B cell (primary cell): Measurements from ENCODE around the gene TRIO. TPM values are rescaled to one million over a fixed set of nuclear protein-coding genes. Genes with fewer than 3 reads are reported as not detected.

Source experiments
- ATAC-seq: fragments of 200-7000 bp; cut with Tn5 transposase; one replicate; pipeline ENCODE4 v1.10.0; 2021; ENCODE audit warnings: low read depth, mild to moderate bottlenecking, moderate number of reproducible peaks, moderate library complexity
- CTCF ChIA-PET: fragments of 350-600 bp; sonication (Branson Sonifier 250); formaldehyde crosslinking; loops from one replicate; lab custom pipeline; 2021; ENCODE audit warnings: antibody characterized with exemption, inconsistent platforms; lab: Charles Lee
- POLR2A ChIA-PET: fragments of 350-600 bp; sonication (Branson Sonifier 250); formaldehyde crosslinking; loops from one replicate; lab custom pipeline; 2021; ENCODE audit warnings: antibody characterized with exemption; lab: Charles Lee
- DNase-seq: peaks from one replicate; pipeline ENCODE4 v3.0.0; 2013
- H2AFZ ChIP-seq: 2 replicates; pipeline ENCODE4 v1.6.1; 2012; ENCODE audit warnings: mild to moderate bottlenecking, low read depth, low read length; ENCODE audit not compliant: insufficient read depth, poor library complexity, severe bottlenecking
- H3K27ac ChIP-seq, 2 donors: 1 replicate in 1 of 2; 2 replicates in 1 of 2; pipeline ENCODE4 v1.5.1; 2012 to 2013; ENCODE audit warnings: low read length in 2 of 2, mild to moderate bottlenecking in 2 of 2, moderate library complexity in 1 of 2
- H3K27me3 ChIP-seq, 4 experiments: fragments of 200-600 bp in 1 of 4; sonication (generic) in 1 of 4; replicated peaks in 1 of 4; 1 replicate in 2 of 4; 2 replicates in 2 of 4; pipeline versions ENCODE4 v1.6.1 to v1.7.0; 2013 to 2016; ENCODE audit warnings: low read length in 3 of 4, mild to moderate bottlenecking in 2 of 4, mixed read lengths in 1 of 4, moderate library complexity in 1 of 4; ENCODE audit not compliant: insufficient read depth in 4 of 4, control insufficient read depth in 3 of 4; ENCODE audit errors: control extremely low read depth in 1 of 4
- H3K36me3 ChIP-seq, 2 experiments: replicated peaks in 1 of 2; 1 replicate in 1 of 2; 2 replicates in 1 of 2; pipeline versions ENCODE4 v1.6.1 to v1.7.1; 2013; ENCODE audit warnings: low read length in 1 of 2; ENCODE audit not compliant: insufficient read depth in 2 of 2, control insufficient read depth in 1 of 2; ENCODE audit errors: control extremely low read depth in 1 of 2, extremely low read depth in 1 of 2
- H3K4me1 ChIP-seq, 2 donors: fragments of 200-600 bp in 1 of 2; sonication (generic) in 1 of 2; 1 replicate in 1 of 2; 2 replicates in 1 of 2; pipeline versions ENCODE4 v1.5.1 to v1.6.1; 2013 to 2017; ENCODE audit warnings: low read length in 2 of 2; ENCODE audit not compliant: control insufficient read depth in 2 of 2, insufficient read depth in 2 of 2
- H3K4me2 ChIP-seq: replicated peaks from 2 replicates; pipeline ENCODE3; 2012; ENCODE audit warnings: mild to moderate bottlenecking, low read depth, low read length; ENCODE audit not compliant: poor library complexity, severe bottlenecking
- H3K4me3 ChIP-seq, 5 experiments: fragments of 200-600 bp in 1 of 5; sonication (generic) in 1 of 5; 1 replicate in 3 of 5; 2 replicates in 2 of 5; pipeline versions ENCODE4 v1.5.1 to v1.7.0; 2011 to 2016; ENCODE audit warnings: low read length in 4 of 5, mild to moderate bottlenecking in 4 of 5, low read depth in 2 of 5, control low read depth in 1 of 5, moderate library complexity in 1 of 5; ENCODE audit not compliant: insufficient read depth in 1 of 5; ENCODE audit errors: control extremely low read depth in 1 of 5, extremely low read depth in 1 of 5
- H3K79me2 ChIP-seq: fragments of 200-600 bp; sonication (generic); one replicate; pipeline ENCODE4 v1.6.0; 2016; ENCODE audit warnings: low read length; ENCODE audit not compliant: control insufficient read depth, insufficient read depth
- H3K9ac ChIP-seq: fragments of 200-600 bp; sonication (generic); 2 replicates; pipeline ENCODE4 v1.6.1; 2017; ENCODE audit warnings: mild to moderate bottlenecking, low read length, moderate library complexity
- H3K9me3 ChIP-seq, 3 donors: one replicate each; pipeline versions ENCODE4 v1.6.1 to v1.7.1; 2013; ENCODE audit warnings: low read length in 2 of 3; ENCODE audit not compliant: control insufficient read depth in 2 of 3, insufficient read depth in 1 of 3; ENCODE audit errors: control extremely low read depth in 1 of 3
- H4K20me1 ChIP-seq: 2 replicates; pipeline ENCODE4 v1.6.0; 2012; ENCODE audit warnings: mild to moderate bottlenecking, low read length; ENCODE audit not compliant: insufficient read depth, control insufficient read depth, poor library complexity, severe bottlenecking
- H3K27ac Mint-ChIP-seq: one replicate; pipeline ENCODE4 v1.8.0; 2021; ENCODE audit warnings: mixed read lengths
- H3K27me3 Mint-ChIP-seq: one replicate; pipeline ENCODE4 v1.8.0; 2021; ENCODE audit warnings: mixed read lengths
- H3K4me1 Mint-ChIP-seq: one replicate; pipeline ENCODE4 v1.8.0; 2021; ENCODE audit warnings: mixed read lengths
- H3K4me3 Mint-ChIP-seq: one replicate; pipeline ENCODE4 v1.8.0; 2021; ENCODE audit warnings: mixed read lengths
- H3K9me3 Mint-ChIP-seq: one replicate; pipeline ENCODE4 v1.8.0; 2022; ENCODE audit warnings: mixed read lengths; ENCODE audit not compliant: insufficient read depth
- CTCF ChIP-seq: fragments of 200-600 bp; IDR thresholded peaks from one replicate; pipeline ENCODE4 v1.8.0; 2022; ENCODE audit warnings: antibody characterized with exemption, mild to moderate bottlenecking
- EZH2 ChIP-seq: IDR thresholded peaks from 2 replicates; pipeline ENCODE4 v1.6.1; 2012; ENCODE audit warnings: borderline replicate concordance, low read depth, mild to moderate bottlenecking, moderate library complexity, low read length; ENCODE audit not compliant: insufficient read depth, poor library complexity, severe bottlenecking
- WGBS: methylation state at CpG from one replicate; pipeline ENCODE4 v1.1.5; 2013; ENCODE audit warnings: missing lambda C conversion rate; ENCODE audit not compliant: insufficient coverage; 5-methylcytosine and 5-hydroxymethylcytosine counted together
- intact Hi-C: fragments of 100-400 bp; cut with micrococcal nuclease; formaldehyde crosslinking; loops from one replicate; pipeline ENCODE4 v1.10.0; 2022
- polyA plus RNA-seq: library from polyadenylated mRNA; depleted of rRNA; stranded (reverse); fragments of >200 nt; gene quantifications from 2 replicates; pipeline ENCODE4 v1.2.3, GENCODE V29; 2012
- total RNA-seq, 2 donors: library from RNA; stranded (reverse); fragments of 120-200 nt in 1 of 2; gene quantifications; 1 replicate in 1 of 2; 2 replicates in 1 of 2; pipeline versions ENCODE4 v1.2.3 to v1.2.4, GENCODE V29; 2013 to 2022

Gene TRIO
- total and polyA plus RNA-seq, 2 donors (not counting 1 experiment from before 2014, with no cell fraction given): 90.5 to 479 TPM

- no peak for ATAC-seq
- TF ChIP-seq CTCF: no peak
- no peak for TF ChIP-seq EZH2
- no peak for DNase-seq
- intact Hi-C loops: loop anchor here (2.0 to 5.0 kb wide), 4 partner anchors 33 to 243 kb away; partner anchors contain the start of gene TRIO
- Histone ChIP-seq H4K20me1 (no peaks in the 10 kb centered on the region), H3K4me1 (peaks cover 20 to 24% of the 10 kb centered on the region in 2 donors), H3K9me3 (no peaks in the 10 kb centered on the region), H3K36me3 (no peaks in the 10 kb centered on the region), H3K79me2 (no peaks in the 10 kb centered on the region), H3K9ac (no peak overlapping the region), H3K27me3 (no peaks in the 10 kb centered on the region), H2AFZ (no peak overlapping the region), H3K4me3 (no peak overlapping the region), H3K27ac (no peak overlapping the region), H3K4me2 (no peak overlapping the region)
- H3K27ac Mint-ChIP-seq: no peak overlapping the region
- 100% methylated on average over 3 of the region's 7 CpGs for WGBS
- H3K27me3 Mint-ChIP-seq: no peaks in the 10 kb centered on the region
- ChIA-PET POLR2A (no interaction called here), CTCF (interaction anchor here (0.6 to 5.1 kb wide), 18 partner anchors 13 to 195 kb away, joined by 3 to 93 read pairs (median 6); no protein-coding TSS in a partner anchor)
- no peaks in the 10 kb centered on the region for H3K9me3 Mint-ChIP-seq
- H3K4me3 Mint-ChIP-seq: no peak overlapping the region
- H3K4me1 Mint-ChIP-seq: peaks cover 39% of the 10 kb centered on the region
Measured at GRCh38 chr5:14109771-14110170, 33.4 kb upstream of the TRIO start.

GRCh38 chr5:14110196-14110595 is 32.9 kb upstream of the TRIO start:
- no peak for TF ChIP-seq EZH2
- no peak for TF ChIP-seq CTCF
- no peak overlapping the region for H3K27ac Mint-ChIP-seq
- DNase-seq (no peak), ATAC-seq (no peak)
- H3K27me3 Mint-ChIP-seq: no peaks in the 10 kb centered on the region
- H4K20me1 ChIP-seq: no peaks in the 10 kb centered on the region
- no peak overlapping the region for H3K4me3 Mint-ChIP-seq
- peaks cover 37% of the 10 kb centered on the region for H3K4me1 Mint-ChIP-seq
- intact Hi-C loops: no loop called here
- no peaks in the 10 kb centered on the region for H3K79me2 ChIP-seq
- no CpG with 5 or more reads among the region's 4 CpGs for WGBS
- no peak overlapping the region for H2AFZ ChIP-seq
- no peak overlapping the region for H3K4me3 ChIP-seq
- H3K4me1 ChIP-seq: peaks cover 20 to 24% of the 10 kb centered on the region in 2 donors
- no peak overlapping the region for H3K4me2 ChIP-seq
- no peak overlapping the region for H3K27ac ChIP-seq
- POLR2A ChIA-PET: no interaction called here
- no peaks in the 10 kb centered on the region for H3K27me3 ChIP-seq
- no peak overlapping the region for H3K9ac ChIP-seq
- no peaks in the 10 kb centered on the region for H3K9me3 ChIP-seq
- no peaks in the 10 kb centered on the region for H3K9me3 Mint-ChIP-seq
- CTCF ChIA-PET: interaction anchor here (0.9 to 5.1 kb wide), 9 partner anchors 29 to 195 kb away, joined by 3 to 93 read pairs (median 4); no protein-coding TSS in a partner anchor
- no peaks in the 10 kb centered on the region for H3K36me3 ChIP-seq
